ENCODE measurements around the gene FUT3. TPM values are rescaled to one million over a fixed set of nuclear protein-coding genes. Genes with fewer than 3 reads are reported as not detected.
A peak's percentile ranks its signal among the peaks of the same experiment; 100 is the strongest.

Gene FUT3
- total and polyA plus RNA-seq, 4 donors: 0.25 to 0.47 (median 0.27) TPM; not detected in 1

GRCh38 chr19:5822181-5822844 lies 28.9 kb downstream of the FUT3 start:
- peak; percentile 53 for DNase-seq (ENCODE audit: low spot score)
- TF ChIP-seq RXRA (IDR thresholded peaks at IDR 0.05) (no peak), RAD21 (IDR thresholded peaks at IDR 0.05) (peak in 1 of 2 donors; percentile 6)
- 28% methylated on average over 30 of the region's 30 CpGs for WGBS

GRCh38 chr19:5821521-5822180 lies 29.6 kb downstream of the FUT3 start:
- no peak overlapping the region for H3K9ac ChIP-seq (ENCODE audit: low read depth in 1 of 2, low read length in 2 of 2)
- WGBS: 62% methylated on average over 8 of the region's 8 CpGs
- H3K4me3 ChIP-seq (ENCODE audit: low read depth in 1 of 3, low read length in 3 of 3): no peak overlapping the region
- H3K4me1 ChIP-seq (ENCODE audit: control insufficient read depth in 4 of 4, insufficient read depth in 4 of 4, low read length in 3 of 4): peaks cover 3 to 22% (median 11%) of the 10 kb centered on the region in 4 donors
- no peaks in the 10 kb centered on the region for H3K9me3 ChIP-seq (ENCODE audit: control insufficient read depth in 4 of 4, low read length in 3 of 4)
- H3K27ac ChIP-seq (ENCODE audit: low read depth in 1 of 2, low read length in 2 of 2): no peak overlapping the region
- TF ChIP-seq HNF4A (conservative IDR thresholded peaks at IDR 0.05): no peak
- no peak for TF ChIP-seq YY1 (IDR thresholded peaks at IDR 0.05)
- TF ChIP-seq JUND (IDR thresholded peaks at IDR 0.05): no peak
- H3K36me3 ChIP-seq (ENCODE audit: control insufficient read depth in 4 of 4, insufficient read depth in 3 of 4, low read depth in 1 of 4, low read length in 3 of 4): no peaks in the 10 kb centered on the region
- DNase-seq (ENCODE audit: low spot score): no peak
- H3K27me3 ChIP-seq (ENCODE audit: control insufficient read depth in 4 of 4, insufficient read depth in 4 of 4, low read length in 3 of 4): no peaks in the 10 kb centered on the region

More at GRCh38 chr19:5822181-5822844, 28.9 kb downstream of the FUT3 start:
- no peak overlapping the region for H3K27ac ChIP-seq (ENCODE audit: low read depth in 1 of 2, low read length in 2 of 2)
- no peaks in the 10 kb centered on the region for H3K27me3 ChIP-seq (ENCODE audit: control insufficient read depth in 4 of 4, insufficient read depth in 4 of 4, low read length in 3 of 4)
- H3K4me1 ChIP-seq (ENCODE audit: control insufficient read depth in 4 of 4, insufficient read depth in 4 of 4, low read length in 3 of 4): peaks cover 8 to 28% (median 16%) of the 10 kb centered on the region in 4 donors
- H3K4me3 ChIP-seq (ENCODE audit: low read depth in 1 of 3, low read length in 3 of 3): no peak overlapping the region
- H3K9me3 ChIP-seq (ENCODE audit: control insufficient read depth in 4 of 4, low read length in 3 of 4): no peaks in the 10 kb centered on the region
- H3K9ac ChIP-seq (ENCODE audit: low read depth in 1 of 2, low read length in 2 of 2): no peak overlapping the region
- no peaks in the 10 kb centered on the region for H3K36me3 ChIP-seq (ENCODE audit: control insufficient read depth in 4 of 4, insufficient read depth in 3 of 4, low read depth in 1 of 4, low read length in 3 of 4)

DNA sequence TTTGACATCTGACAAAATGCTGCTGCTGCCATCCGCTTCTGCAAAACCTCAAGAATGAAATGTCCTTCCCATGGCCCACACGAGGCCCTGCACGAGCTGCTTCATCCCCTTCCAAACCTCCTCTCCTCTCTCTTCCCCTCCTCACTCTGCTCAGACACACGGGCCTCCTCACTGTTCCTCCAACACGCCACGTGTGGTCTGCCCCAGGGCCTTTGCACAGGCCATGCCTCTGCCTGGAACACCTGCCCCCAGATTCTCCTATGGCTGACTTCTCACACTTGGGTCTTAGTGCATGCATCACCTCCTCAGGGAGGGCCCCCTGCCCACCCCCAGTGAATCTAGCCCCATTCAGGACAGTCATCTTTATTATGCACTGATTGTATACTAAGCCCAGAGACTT lies 30.5 kb downstream of the FUT3 start:
- H3K4me1 ChIP-seq (ENCODE audit: control insufficient read depth in 4 of 4, insufficient read depth in 4 of 4, low read length in 3 of 4): peaks cover 3 to 17% (median 8%) of the 10 kb centered on the region in 4 donors
- no peaks in the 10 kb centered on the region for H3K36me3 ChIP-seq (ENCODE audit: control insufficient read depth in 4 of 4, insufficient read depth in 3 of 4, low read depth in 1 of 4, low read length in 3 of 4)
- H3K9me3 ChIP-seq (ENCODE audit: control insufficient read depth in 4 of 4, low read length in 3 of 4): no peaks in the 10 kb centered on the region
- no peaks in the 10 kb centered on the region for H3K27me3 ChIP-seq (ENCODE audit: control insufficient read depth in 4 of 4, insufficient read depth in 4 of 4, low read length in 3 of 4)
- no peak overlapping the region for H3K27ac ChIP-seq (ENCODE audit: low read depth in 1 of 2, low read length in 2 of 2)
- 76% methylated on average over 6 of the region's 6 CpGs for WGBS
- H3K4me3 ChIP-seq (ENCODE audit: low read depth in 1 of 3, low read length in 3 of 3): no peak overlapping the region
- H3K9ac ChIP-seq (ENCODE audit: low read depth in 1 of 2, low read length in 2 of 2): no peak overlapping the region
- TF ChIP-seq, protein P1, sequence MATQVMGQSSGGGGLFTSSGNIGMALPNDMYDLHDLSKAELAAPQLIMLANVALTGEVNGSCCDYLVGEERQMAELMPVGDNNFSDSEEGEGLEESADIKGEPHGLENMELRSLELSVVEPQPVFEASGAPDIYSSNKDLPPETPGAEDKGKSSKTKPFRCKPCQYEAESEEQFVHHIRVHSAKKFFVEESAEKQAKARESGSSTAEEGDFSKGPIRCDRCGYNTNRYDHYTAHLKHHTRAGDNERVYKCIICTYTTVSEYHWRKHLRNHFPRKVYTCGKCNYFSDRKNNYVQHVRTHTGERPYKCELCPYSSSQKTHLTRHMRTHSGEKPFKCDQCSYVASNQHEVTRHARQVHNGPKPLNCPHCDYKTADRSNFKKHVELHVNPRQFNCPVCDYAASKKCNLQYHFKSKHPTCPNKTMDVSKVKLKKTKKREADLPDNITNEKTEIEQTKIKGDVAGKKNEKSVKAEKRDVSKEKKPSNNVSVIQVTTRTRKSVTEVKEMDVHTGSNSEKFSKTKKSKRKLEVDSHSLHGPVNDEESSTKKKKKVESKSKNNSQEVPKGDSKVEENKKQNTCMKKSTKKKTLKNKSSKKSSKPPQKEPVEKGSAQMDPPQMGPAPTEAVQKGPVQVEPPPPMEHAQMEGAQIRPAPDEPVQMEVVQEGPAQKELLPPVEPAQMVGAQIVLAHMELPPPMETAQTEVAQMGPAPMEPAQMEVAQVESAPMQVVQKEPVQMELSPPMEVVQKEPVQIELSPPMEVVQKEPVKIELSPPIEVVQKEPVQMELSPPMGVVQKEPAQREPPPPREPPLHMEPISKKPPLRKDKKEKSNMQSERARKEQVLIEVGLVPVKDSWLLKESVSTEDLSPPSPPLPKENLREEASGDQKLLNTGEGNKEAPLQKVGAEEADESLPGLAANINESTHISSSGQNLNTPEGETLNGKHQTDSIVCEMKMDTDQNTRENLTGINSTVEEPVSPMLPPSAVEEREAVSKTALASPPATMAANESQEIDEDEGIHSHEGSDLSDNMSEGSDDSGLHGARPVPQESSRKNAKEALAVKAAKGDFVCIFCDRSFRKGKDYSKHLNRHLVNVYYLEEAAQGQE (IDR thresholded peaks at IDR 0.05): no peak
- TF ChIP-seq, protein P2, sequence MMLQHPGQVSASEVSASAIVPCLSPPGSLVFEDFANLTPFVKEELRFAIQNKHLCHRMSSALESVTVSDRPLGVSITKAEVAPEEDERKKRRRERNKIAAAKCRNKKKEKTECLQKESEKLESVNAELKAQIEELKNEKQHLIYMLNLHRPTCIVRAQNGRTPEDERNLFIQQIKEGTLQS (IDR thresholded peaks at IDR 0.05): no peak
- no peak for TF ChIP-seq NR2F2 (IDR thresholded peaks at IDR 0.05)
- TF ChIP-seq GABPA (IDR thresholded peaks at IDR 0.05 in 1 of 2, conservative IDR thresholded peaks at IDR 0.05 in 1 of 2): no peak
- TF ChIP-seq, protein P3, sequence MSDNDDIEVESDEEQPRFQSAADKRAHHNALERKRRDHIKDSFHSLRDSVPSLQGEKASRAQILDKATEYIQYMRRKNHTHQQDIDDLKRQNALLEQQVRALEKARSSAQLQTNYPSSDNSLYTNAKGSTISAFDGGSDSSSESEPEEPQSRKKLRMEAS (IDR thresholded peaks at IDR 0.05): no peak
- no peak for TF ChIP-seq EGR1 (IDR thresholded peaks at IDR 0.05; ENCODE audit: low read depth in 2 of 2)
- DNase-seq (ENCODE audit: low spot score): no peak
